ENCODE results near the gene R3HDM2. TPM values are rescaled to one million over a fixed set of nuclear protein-coding genes. Genes with fewer than 3 reads are reported as not detected.
A peak's percentile ranks its signal among the peaks of the same experiment; 100 is the strongest.

Gene R3HDM2
- total RNA-seq, 1 experiment from 2014 or later: 64.8 TPM

DNA sequence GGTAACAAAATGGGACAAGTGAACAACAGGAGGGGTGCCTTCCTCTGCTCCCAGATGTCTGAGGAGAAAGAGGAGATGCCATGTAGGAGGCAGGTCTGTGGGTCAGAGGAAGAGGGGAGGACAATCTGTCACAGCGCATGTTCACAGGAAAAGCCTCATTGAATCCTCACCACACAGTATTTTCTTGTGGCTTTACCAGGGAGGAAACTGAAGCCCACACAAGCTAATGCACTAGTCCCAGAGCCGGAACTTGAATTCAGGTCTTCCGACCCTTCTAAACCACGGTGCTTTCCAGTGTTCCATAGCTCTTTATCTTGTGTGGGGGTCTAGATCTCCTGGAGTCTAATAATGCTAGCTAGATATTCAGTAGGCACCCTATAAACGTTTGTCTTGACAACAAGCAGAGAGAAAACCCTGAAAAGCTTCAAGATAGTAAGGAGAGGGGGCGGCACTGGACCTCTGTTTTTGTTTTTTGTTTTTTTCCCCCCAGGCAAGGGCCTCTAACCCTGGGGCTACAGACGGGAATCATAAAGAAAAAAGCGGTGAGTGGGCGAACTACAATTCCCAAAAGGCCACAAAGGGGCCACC lies 201.7 kb downstream of the R3HDM2 start:
- Mint-ChIP-seq H3K27ac (ENCODE audit: low read depth, unreplicated experiment) (peak overlapping the region; percentile 99), H3K9me3 (ENCODE audit: unreplicated experiment) (no peaks in the 10 kb centered on the region), H3K27me3 (ENCODE audit: insufficient read depth, unreplicated experiment) (no peaks in the 10 kb centered on the region), H3K4me1 (ENCODE audit: insufficient read depth, unreplicated experiment) (peaks cover 20% of the 10 kb centered on the region), H3K36me3 (ENCODE audit: insufficient read depth, unreplicated experiment) (peaks cover 47% of the 10 kb centered on the region), H3K4me3 (ENCODE audit: unreplicated experiment) (peak overlapping the region; percentile 98)
- POLR2A ChIA-PET: interaction anchor here (0.6 to 3.1 kb wide), 14 partner anchors 9 to 484 kb away, joined by 3 to 37 read pairs (median 4); partner anchors contain the start of genes NEMP1 and STAT6
- CTCF ChIA-PET: interaction anchor here (0.6 to 10.2 kb wide), 12 partner anchors 10 to 230 kb away, joined by 3 to 152 read pairs (median 4); no protein-coding TSS in a partner anchor
- DNase-seq (ENCODE audit: unreplicated experiment): no peak
- intact Hi-C loops (cut with micrococcal nuclease): no loop called here
- TF ChIP-seq, protein P1, sequence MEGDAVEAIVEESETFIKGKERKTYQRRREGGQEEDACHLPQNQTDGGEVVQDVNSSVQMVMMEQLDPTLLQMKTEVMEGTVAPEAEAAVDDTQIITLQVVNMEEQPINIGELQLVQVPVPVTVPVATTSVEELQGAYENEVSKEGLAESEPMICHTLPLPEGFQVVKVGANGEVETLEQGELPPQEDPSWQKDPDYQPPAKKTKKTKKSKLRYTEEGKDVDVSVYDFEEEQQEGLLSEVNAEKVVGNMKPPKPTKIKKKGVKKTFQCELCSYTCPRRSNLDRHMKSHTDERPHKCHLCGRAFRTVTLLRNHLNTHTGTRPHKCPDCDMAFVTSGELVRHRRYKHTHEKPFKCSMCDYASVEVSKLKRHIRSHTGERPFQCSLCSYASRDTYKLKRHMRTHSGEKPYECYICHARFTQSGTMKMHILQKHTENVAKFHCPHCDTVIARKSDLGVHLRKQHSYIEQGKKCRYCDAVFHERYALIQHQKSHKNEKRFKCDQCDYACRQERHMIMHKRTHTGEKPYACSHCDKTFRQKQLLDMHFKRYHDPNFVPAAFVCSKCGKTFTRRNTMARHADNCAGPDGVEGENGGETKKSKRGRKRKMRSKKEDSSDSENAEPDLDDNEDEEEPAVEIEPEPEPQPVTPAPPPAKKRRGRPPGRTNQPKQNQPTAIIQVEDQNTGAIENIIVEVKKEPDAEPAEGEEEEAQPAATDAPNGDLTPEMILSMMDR (IDR thresholded peaks at IDR 0.05; ENCODE audit: unreplicated experiment): peak; percentile 13
- BruUV-seq (replicated peaks): TSS peak; percentile 89

DNA sequence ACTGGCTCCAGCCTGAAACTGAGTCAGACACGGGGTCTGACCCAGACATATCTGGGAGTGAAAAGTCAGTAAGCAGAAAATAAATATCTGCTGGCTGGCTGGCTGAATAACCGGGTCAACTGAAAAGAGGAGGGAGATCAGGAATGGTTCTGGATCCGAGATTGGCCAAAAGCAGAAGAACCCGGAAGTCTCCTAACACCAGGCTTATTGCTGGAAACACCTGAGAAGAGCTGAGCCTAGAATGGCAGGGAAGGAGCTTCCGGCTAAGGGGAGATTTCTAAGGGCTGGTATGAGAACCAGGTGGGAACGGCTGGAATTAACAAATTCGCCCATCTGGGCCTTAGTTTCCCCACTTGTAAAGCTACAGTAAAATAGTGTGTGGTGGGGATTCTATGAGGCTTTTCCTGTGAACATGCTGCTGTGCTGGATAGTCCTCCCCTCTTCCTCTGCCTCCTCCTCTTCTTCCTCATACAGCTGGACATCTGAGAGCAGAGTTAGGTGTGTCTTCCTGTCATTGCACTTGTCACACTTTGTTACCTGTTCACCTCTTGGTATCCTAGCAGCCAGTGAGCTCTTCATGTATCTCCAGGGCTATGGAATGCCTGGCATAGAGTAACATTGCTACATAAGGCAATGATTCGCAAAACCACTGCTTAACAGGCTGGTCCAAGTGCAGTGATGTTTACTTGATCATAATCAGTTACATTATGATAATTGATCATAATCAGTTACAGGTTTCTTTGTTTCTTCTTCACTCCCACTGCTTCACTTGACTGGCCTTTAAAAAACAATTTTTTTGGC lies 203.3 kb downstream of the R3HDM2 start:
- ChIA-PET CTCF (interaction anchor here (0.6 to 10.2 kb wide), 7 partner anchors 13 to 260 kb away, joined by 3 to 152 read pairs (median 3); no protein-coding TSS in a partner anchor), POLR2A (interaction anchor here (0.6 to 1.2 kb wide), 3 partner anchors 52 to 150 kb away, joined by 3 read pairs; no protein-coding TSS in a partner anchor)
- no peaks in the 10 kb centered on the region for H3K9me3 Mint-ChIP-seq (ENCODE audit: unreplicated experiment)
- BruUV-seq (replicated peaks): no TSS peak
- TF ChIP-seq, protein P1 (IDR thresholded peaks at IDR 0.05; ENCODE audit: unreplicated experiment): no peak
- no peaks in the 10 kb centered on the region for H3K27me3 Mint-ChIP-seq (ENCODE audit: insufficient read depth, unreplicated experiment)
- no peak overlapping the region for H3K27ac Mint-ChIP-seq (ENCODE audit: low read depth, unreplicated experiment)
- intact Hi-C loops (cut with micrococcal nuclease): no loop called here
- peaks cover 31% of the 10 kb centered on the region for H3K36me3 Mint-ChIP-seq (ENCODE audit: insufficient read depth, unreplicated experiment)
- DNase-seq (ENCODE audit: unreplicated experiment): no peak
- H3K4me3 Mint-ChIP-seq (ENCODE audit: unreplicated experiment): no peak overlapping the region
- H3K4me1 Mint-ChIP-seq (ENCODE audit: insufficient read depth, unreplicated experiment): peaks cover 20% of the 10 kb centered on the region

DNA sequence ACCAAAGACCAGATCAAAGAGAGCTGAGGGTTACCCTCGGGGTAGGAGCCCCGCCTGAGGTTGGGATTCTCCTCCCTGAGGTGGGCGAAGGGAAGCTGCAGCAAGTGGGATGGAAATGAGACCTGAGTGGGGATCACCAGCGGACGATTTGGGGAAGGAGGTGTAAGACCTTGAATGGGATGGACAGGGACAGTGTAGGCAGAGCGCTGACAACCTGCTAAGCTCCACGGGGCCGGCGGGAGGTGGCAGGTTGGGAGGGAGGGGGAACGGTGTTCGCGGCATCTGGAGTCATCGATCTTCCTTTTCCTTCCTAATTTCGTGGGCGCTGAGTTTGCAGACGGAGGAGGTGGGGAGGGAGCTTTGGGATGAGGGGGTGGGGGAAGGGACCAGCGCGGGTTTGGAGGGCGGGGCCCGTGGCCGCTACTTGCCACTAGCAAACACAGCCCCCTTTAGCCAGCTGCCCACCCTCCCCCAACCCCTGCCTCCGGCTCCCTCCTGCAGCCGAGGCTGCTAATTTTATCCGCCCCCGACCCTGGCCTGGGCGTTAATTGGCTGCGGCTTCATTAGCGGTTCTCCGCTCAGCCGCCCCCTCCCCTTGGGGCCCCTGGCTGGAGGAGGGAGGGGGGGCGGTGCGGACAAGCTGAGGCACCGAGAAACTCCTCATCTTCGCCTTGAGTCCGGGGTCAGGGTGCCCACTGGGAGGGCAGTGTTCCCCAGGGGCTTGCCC lies 204.1 kb downstream of the R3HDM2 start:
- H3K4me1 Mint-ChIP-seq (ENCODE audit: insufficient read depth, unreplicated experiment): peaks cover 20% of the 10 kb centered on the region
- intact Hi-C loops (cut with micrococcal nuclease): no loop called here
- H3K9me3 Mint-ChIP-seq (ENCODE audit: unreplicated experiment): no peaks in the 10 kb centered on the region
- H3K4me3 Mint-ChIP-seq (ENCODE audit: unreplicated experiment): no peak overlapping the region
- no TSS peak for BruUV-seq (replicated peaks)
- H3K27ac Mint-ChIP-seq (ENCODE audit: low read depth, unreplicated experiment): no peak overlapping the region
- TF ChIP-seq, protein P1 (IDR thresholded peaks at IDR 0.05; ENCODE audit: unreplicated experiment): no peak
- ChIA-PET POLR2A (interaction anchor here (0.9 to 1.2 kb wide), 3 partner anchors 12 to 114 kb away, joined by 3 to 4 read pairs (median 3); no protein-coding TSS in a partner anchor), CTCF (interaction anchor here (0.6 to 10.2 kb wide), 6 partner anchors 12 to 261 kb away, joined by 3 to 152 read pairs (median 4); no protein-coding TSS in a partner anchor)
- H3K27me3 Mint-ChIP-seq (ENCODE audit: insufficient read depth, unreplicated experiment): peaks cover 7% of the 10 kb centered on the region
- DNase-seq (ENCODE audit: unreplicated experiment): no peak
- peaks cover 23% of the 10 kb centered on the region for H3K36me3 Mint-ChIP-seq (ENCODE audit: insufficient read depth, unreplicated experiment)
